HG02973 (cell line): ENCODE data around the gene SCN8A.

Experiments
- ATAC-seq: cut with Tn5 transposase; IDR thresholded peaks from one replicate; pipeline ENCODE4 v1.9.1; 2021; ENCODE audit warnings: moderate library complexity; ENCODE audit not compliant: unreplicated experiment

Gene SCN8A

DNA sequence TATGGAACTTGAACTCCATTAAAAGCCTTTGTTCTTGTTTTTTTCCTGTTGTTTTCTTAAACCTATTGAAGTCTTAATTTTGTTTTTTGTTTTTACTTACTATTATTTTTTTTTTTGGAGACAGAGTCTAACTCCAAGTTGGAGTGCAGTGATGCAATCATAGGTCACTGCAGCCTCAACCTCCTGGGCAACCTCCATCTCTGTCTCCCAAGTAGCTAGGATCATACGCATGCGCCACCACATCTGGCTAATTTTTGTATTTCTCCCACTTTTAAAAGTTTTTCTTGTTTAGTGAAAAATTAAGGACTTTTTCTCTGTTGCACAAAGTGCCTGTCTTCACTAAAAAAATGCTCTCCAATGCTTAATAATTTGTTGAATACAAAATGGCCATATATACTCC lies 76.2 kb downstream of the SCN8A start:
- no peak for ATAC-seq

- ATAC-seq: no peak
These were observed 78.2 kb downstream of the SCN8A start for GRCh38 chr12:51669271-51669670.

DNA sequence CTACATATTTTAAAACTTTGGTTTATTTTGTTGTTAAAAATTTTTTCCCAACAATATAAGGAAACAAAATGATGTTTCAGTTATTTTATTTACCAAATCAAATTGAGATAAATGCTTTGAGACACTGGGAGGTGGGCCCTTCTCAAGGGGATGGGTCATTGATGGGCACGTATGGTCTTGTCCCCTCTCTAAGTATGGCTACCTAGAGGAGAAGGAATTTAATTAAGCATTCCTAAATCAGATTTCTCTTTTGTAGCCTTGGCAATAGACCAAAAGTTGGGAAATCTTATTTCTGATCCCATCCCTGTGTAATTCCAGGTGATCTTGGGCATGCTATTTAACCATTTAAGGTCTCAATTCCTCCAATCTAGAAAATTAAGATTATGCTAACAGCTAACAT lies 79.0 kb downstream of the SCN8A start:
- no peak for ATAC-seq

GRCh38 chr12:51672334-51672733 lies 81.3 kb downstream of the SCN8A start:
- ATAC-seq: no peak

DNA sequence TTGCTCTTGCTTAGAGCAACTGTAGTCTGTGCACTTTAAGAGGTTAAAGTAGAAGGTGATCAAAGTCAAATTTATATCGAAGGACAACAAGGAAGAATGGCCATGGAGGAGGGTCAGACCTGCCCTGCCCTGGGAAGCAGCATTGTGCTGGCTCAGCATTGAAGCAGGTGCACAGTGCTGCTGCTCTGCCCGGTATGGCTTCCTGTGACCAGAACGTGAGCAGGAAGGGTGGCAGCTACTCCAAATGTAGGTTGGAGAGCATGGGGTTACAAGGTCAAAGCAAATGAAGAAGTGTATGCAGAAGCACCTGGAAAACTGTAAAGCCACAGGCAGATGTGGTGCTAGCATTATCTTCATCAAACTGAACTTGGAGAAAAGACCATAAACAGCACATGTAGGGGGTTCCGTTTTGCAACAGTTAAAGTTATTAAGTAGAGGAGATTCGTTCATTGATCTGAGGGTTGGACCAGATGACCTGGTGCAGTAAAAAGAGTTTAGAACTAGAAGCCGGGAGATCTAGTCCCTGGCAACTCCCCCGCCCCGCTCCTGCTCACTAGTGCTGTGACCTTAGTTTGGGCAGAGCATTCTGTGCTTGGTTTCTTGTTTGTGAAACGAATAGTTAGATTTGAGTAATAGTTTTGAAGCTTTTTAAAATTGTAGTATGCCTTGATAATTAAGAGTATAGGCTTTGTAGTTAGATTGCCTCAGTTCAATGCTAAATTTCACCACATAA lies 84.2 kb downstream of the SCN8A start:
- ATAC-seq: no peak

- no peak for ATAC-seq
These were observed 85.8 kb downstream of the SCN8A start for GRCh38 chr12:51676875-51677274.

- ATAC-seq: no peak
These were observed 86.4 kb downstream of the SCN8A start for GRCh38 chr12:51677284-51677968.

GRCh38 chr12:51678086-51678724 lies 87.2 kb downstream of the SCN8A start:
- no peak for ATAC-seq

DNA sequence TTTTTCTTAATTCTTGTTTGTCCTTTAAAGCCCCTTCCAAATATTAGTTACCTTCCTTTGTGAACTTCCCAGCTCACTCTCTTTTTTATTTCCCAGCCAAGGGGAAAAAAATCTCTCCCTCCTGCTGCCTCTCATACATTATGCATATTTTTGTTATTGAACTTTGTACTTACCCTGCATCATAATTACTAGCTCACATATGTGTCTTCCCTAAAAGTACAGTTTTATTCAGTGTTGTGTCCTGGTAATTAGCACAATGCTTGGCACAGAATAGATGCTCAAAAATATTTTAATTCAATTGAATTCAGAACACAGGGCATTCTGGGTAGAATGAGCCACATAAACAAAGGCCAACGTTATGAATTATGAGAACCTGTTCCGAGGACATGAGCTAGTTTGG lies 91.9 kb downstream of the SCN8A start:
- no peak for ATAC-seq

GRCh38 chr12:51683763-51684357 lies 92.8 kb downstream of the SCN8A start:
- no peak for ATAC-seq

- ATAC-seq: no peak
These were observed 95.7 kb downstream of the SCN8A start for GRCh38 chr12:51686727-51687126.

- no peak for ATAC-seq
These were observed 96.1 kb downstream of the SCN8A start for GRCh38 chr12:51687177-51687576.

DNA sequence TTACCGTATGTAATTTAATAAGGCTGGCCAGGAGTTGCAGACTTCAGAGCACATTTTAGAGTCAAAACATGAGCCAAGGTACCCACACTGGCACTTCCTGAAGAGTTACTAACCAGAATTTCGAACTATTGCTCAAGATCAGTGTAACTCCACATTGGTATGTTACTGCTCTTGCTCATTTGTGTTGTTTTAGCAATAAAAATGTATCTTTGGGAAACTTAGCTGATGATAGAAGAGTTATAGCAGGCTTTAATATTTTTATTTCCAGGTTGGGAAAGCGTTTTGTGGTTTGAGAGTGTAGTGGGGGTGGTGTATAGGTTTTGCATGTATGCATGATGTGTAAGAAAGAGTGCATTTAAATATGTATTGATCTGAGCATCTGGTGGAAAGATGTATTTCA lies 96.6 kb downstream of the SCN8A start:
- ATAC-seq: no peak

GRCh38 chr12:51689983-51690382 lies 99.0 kb downstream of the SCN8A start:
- ATAC-seq: no peak

- ATAC-seq: no peak
These were observed 101.0 kb downstream of the SCN8A start for GRCh38 chr12:51692016-51692415.

DNA sequence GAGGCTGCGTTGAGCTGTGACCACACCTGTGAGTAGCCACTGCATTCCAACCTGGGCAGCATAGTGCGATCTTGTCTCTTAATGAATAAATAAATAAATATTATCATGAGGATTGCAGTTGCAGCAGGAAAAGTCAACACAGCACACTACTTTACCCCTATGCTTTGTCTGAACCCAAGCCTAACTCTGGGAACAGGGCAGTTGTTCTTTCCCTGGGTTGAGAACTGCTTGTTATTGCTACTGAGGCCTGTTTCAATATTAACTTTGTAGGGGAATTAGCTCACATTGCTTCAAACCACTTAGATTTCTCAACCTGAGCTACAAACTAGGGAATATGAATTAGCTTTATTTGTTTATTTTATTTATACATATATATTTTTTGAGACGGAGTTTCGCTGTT lies 102.5 kb downstream of the SCN8A start:
- ATAC-seq: no peak

DNA sequence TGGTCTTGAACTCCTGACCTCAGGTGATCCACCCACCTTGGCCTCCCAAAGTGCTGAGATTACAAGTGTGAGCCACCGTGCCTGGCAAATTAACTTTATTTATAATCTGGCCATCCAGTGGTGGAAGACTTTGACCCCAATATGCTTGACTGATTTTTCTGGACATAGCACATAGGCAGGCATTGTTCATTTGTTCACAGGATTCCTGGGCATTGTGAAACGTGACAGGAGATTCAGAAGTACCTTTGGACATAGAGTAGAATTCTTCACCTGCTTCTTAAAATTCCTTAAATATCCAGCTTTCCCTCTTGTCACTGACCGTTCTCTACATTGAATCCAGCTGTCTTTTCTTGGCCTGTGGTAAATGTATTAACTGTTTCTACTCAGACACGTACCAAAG lies 103.1 kb downstream of the SCN8A start:
- ATAC-seq: no peak

DNA sequence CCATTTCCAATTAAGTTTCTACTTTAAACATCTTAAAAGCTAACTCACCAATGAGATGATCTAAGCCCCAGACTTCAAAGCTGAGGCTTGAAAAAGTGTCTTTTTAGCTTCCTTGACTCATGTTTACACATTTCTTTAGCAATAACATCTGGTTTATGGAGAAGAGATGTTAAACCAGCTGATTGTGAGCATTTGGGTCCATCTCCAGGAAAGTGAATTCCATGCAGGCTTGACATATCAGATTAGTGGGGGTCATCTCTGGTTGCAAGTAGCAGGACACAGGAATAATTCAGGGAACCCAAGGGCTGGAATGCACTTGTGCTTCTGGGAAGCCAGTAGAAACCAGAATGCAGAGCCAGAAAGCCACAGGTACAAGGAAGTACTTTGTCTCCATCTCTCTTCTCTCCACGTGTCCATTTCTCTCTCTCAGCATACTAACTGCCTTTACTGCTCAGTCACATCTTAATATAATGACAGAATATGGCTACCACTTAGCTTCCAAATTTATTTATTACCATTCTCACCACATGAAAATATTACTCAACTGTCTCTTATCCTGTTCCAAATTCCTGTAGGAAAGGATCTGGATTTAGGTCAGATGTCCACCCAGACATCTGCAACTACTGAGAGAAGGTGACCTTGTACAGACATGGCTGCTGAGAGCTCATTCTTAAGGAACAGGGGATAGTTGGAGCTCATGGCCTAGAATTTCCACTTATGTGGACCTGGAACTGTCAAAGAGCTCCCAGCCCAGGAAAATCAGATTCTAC lies 104.4 kb downstream of the SCN8A start:
- no peak for ATAC-seq

DNA sequence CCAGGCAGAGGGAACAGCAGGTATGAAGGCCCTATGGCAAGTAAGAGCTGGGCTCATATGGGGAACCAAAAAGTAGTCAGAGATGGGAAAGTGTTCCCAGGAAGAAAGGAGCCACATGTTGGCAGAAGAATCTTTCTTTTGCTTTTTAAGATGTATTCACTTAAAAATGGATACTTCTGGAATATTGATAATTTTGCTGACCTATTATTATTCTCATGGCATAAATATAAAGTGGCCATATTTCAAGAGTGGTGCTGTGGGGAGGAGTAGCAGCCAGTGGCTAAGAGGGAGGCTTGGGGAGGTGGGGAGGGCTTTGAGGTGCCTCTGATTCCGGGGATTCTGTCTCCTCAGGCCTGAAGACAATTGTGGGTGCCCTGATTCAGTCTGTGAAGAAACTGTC lies 108.2 kb downstream of the SCN8A start:
- ATAC-seq: no peak

- ATAC-seq: no peak
These were observed 109.9 kb downstream of the SCN8A start for GRCh38 chr12:51700887-51701286.

- no peak for ATAC-seq
These were observed 111.6 kb downstream of the SCN8A start for GRCh38 chr12:51702587-51702986.
